Tibial nerve (tissue), 4 donors: ENCODE results near the gene TRMT44. TPM values are rescaled to one million over a fixed set of nuclear protein-coding genes. Genes with fewer than 3 reads are reported as not detected.
"Not testable (repeated sequence)": the region's sequence is repeated elsewhere in the genome, so short reads cannot be mapped to it uniquely, and the experiment has no call there.

Experiments used
- DNase-seq, 2 donors: peaks; one replicate each; pipeline ENCODE4 v3.0.0-alpha.2; 2019; ENCODE audit warnings: low spot score in 2 of 2
- H3K27ac ChIP-seq, 4 donors: fragments of 200-600 bp; sonication (generic) in 3 of 4; one replicate each; pipeline ENCODE4 v1.5.1; 2017 to 2019; ENCODE audit warnings: mild to moderate bottlenecking in 1 of 4
- H3K27me3 ChIP-seq, 2 donors: fragments of 200-600 bp; sonication (generic) in 1 of 2; one replicate each; pipeline versions ENCODE4 v1.5.1 to v1.6.0; 2017 to 2019
- H3K36me3 ChIP-seq, 3 donors: fragments of 200-600 bp; sonication (generic); one replicate each; pipeline ENCODE4 v1.5.1; 2018 to 2019
- H3K4me1 ChIP-seq, 4 donors: fragments of 200-600 bp; sonication (generic) in 3 of 4; one replicate each; pipeline ENCODE4 v1.5.1; 2017 to 2019
- H3K4me3 ChIP-seq, 4 donors: fragments of 200-600 bp; sonication (generic) in 3 of 4; one replicate each; pipeline ENCODE4 v1.5.1; 2017 to 2019; ENCODE audit warnings: mild to moderate bottlenecking in 1 of 4, moderate library complexity in 1 of 4
- H3K9me3 ChIP-seq, 4 donors: fragments of 200-600 bp; sonication (generic) in 3 of 4; one replicate each; pipeline ENCODE4 v1.5.1; 2017 to 2019
- EP300 ChIP-seq, 2 donors: sonication (generic); formaldehyde crosslinking; IDR thresholded peaks; one replicate each; pipeline ENCODE4 v1.6.1; 2017; ENCODE audit warnings: antibody characterized with exemption in 2 of 2, mild to moderate bottlenecking in 1 of 2
- POLR2A ChIP-seq, 2 donors: fragments of 450-650 bp; IDR thresholded peaks; one replicate each; pipeline ENCODE4 v1.6.1; 2017; ENCODE audit warnings: antibody characterized with exemption in 2 of 2, mild to moderate bottlenecking in 2 of 2, moderate library complexity in 2 of 2
- WGBS, 2 donors: methylation state at CpG; one replicate each; pipeline ENCODE4 v1.1.5; 2018; 5-methylcytosine and 5-hydroxymethylcytosine counted together
- total RNA-seq, 4 donors: library from RNA; depleted of rRNA; stranded (reverse); fragments of >200 nt; gene quantifications; one replicate each; pipeline ENCODE4 v1.1.0, GENCODE V29; 2016
- TF ChIP-seq, protein P1 (sequence below), 5 experiments: fragments of 200-600 bp in 3 of 5; fragments of 450-650 bp in 2 of 5; sonication (generic) in 3 of 5; IDR thresholded peaks; one replicate each; pipeline ENCODE4 v1.5.1; 2016 to 2019; ENCODE audit warnings: antibody characterized with exemption in 5 of 5, mild to moderate bottlenecking in 3 of 5, moderate library complexity in 2 of 5

The TRMT44 gene
- total RNA-seq, 4 donors from 2014 or later = 24.5 to 71.4 (median 52.9) TPM

DNA sequence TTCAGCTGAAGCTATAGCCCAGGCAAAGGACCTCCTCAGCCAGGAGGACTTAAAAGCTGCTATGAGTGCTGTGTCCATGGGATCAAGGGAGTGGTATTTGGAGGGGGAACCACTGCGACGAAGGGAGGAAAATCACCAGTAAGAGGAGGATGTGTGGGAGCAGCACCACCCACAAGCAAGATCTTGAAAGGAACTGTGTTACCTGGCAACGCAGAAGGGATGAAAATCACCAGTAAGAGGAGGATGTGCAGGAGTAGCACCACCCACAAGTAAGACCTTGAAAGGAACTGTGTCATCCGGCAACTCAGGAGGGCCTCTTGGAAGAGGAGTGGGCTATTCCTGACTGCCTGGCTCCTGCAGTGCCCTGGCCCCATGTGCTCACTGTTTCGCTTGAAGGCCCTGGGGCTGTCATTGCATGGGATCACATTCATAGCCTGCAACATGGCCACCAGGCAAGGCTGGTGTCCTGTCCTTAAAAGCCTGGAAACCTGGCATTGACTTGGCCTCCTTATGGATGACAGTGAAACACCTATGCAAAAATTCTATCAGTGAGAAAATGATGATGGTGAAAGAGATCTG is 48.3 kb downstream of the TRMT44 start:
- WGBS, 2 donors = 95 to 96% methylated on average over 4 of the region's 5 CpGs
- TF ChIP-seq POLR2A (IDR thresholded peaks at IDR 0.05) = no peak
- no peak for TF ChIP-seq EP300 (IDR thresholded peaks at IDR 0.05)
- TF ChIP-seq, protein P1, sequence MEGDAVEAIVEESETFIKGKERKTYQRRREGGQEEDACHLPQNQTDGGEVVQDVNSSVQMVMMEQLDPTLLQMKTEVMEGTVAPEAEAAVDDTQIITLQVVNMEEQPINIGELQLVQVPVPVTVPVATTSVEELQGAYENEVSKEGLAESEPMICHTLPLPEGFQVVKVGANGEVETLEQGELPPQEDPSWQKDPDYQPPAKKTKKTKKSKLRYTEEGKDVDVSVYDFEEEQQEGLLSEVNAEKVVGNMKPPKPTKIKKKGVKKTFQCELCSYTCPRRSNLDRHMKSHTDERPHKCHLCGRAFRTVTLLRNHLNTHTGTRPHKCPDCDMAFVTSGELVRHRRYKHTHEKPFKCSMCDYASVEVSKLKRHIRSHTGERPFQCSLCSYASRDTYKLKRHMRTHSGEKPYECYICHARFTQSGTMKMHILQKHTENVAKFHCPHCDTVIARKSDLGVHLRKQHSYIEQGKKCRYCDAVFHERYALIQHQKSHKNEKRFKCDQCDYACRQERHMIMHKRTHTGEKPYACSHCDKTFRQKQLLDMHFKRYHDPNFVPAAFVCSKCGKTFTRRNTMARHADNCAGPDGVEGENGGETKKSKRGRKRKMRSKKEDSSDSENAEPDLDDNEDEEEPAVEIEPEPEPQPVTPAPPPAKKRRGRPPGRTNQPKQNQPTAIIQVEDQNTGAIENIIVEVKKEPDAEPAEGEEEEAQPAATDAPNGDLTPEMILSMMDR (IDR thresholded peaks at IDR 0.05) = no peak
- no peak for DNase-seq
- H3K4me3 ChIP-seq = no peak overlapping the region
- H3K27me3 ChIP-seq = no peaks in the 10 kb centered on the region
- no peaks in the 10 kb centered on the region for H3K9me3 ChIP-seq
- H3K36me3 ChIP-seq = peaks cover 0 to 6% (median 0%) of the 10 kb centered on the region in 3 donors
- H3K4me1 ChIP-seq = no peaks in the 10 kb centered on the region
- no peak overlapping the region for H3K27ac ChIP-seq

GRCh38 chr4:8491478-8491877 is 50.9 kb downstream of the TRMT44 start:
- H3K36me3 ChIP-seq, H3K4me3 ChIP-seq, H3K27ac ChIP-seq, DNase-seq, H3K9me3 ChIP-seq, H3K27me3 ChIP-seq, H3K4me1 ChIP-seq: not testable (repeated sequence)
- 93 to 97% methylated on average over 12 to 19 of the region's 23 CpGs for WGBS, 2 donors

GRCh38 chr4:8492174-8492573 is 51.6 kb downstream of the TRMT44 start:
- 85 to 87% methylated on average over 9 of the region's 9 CpGs for WGBS, 2 donors
- H3K4me1 ChIP-seq = no peaks in the 10 kb centered on the region
- no peak for DNase-seq
- H3K4me3 ChIP-seq = no peak overlapping the region
- H3K27ac ChIP-seq = no peak overlapping the region
- TF ChIP-seq EP300 (IDR thresholded peaks at IDR 0.05) (no peak), POLR2A (IDR thresholded peaks at IDR 0.05) (no peak)
- TF ChIP-seq, protein P1 (IDR thresholded peaks at IDR 0.05) = no peak
- H3K36me3 ChIP-seq = peaks cover 0 to 6% (median 0%) of the 10 kb centered on the region in 3 donors
- peaks cover 0 to under 1% (median 0%) of the 10 kb centered on the region in 4 donors for H3K9me3 ChIP-seq
- no peaks in the 10 kb centered on the region for H3K27me3 ChIP-seq

- Histone ChIP-seq H3K4me1 (no peaks in the 10 kb centered on the region), H3K4me3 (no peak overlapping the region), H3K27ac (no peak overlapping the region), H3K9me3 (peaks cover 0 to 8% (median 0%) of the 10 kb centered on the region in 4 donors), H3K27me3 (no peaks in the 10 kb centered on the region), H3K36me3 (peaks cover 0 to 15% (median 0%) of the 10 kb centered on the region in 3 donors)
- TF ChIP-seq EP300 (IDR thresholded peaks at IDR 0.05) (no peak), POLR2A (IDR thresholded peaks at IDR 0.05) (no peak)
- TF ChIP-seq, protein P1 (IDR thresholded peaks at IDR 0.05) = no peak
- no peak for DNase-seq
- 77 to 78% methylated on average over 11 of the region's 11 CpGs for WGBS, 2 donors
These were observed 52.9 kb downstream of the TRMT44 start for GRCh38 chr4:8493484-8493883.

- Histone ChIP-seq H3K27ac (no peak overlapping the region), H3K27me3 (no peaks in the 10 kb centered on the region), H3K36me3 (peaks cover 0 to 9% (median 0%) of the 10 kb centered on the region in 3 donors), H3K4me1 (no peaks in the 10 kb centered on the region), H3K4me3 (no peak overlapping the region), H3K9me3 (peaks cover 0 to 8% (median 0%) of the 10 kb centered on the region in 4 donors)
- WGBS, 2 donors = 80 to 88% methylated on average over 3 of the region's 3 CpGs
- TF ChIP-seq EP300 (IDR thresholded peaks at IDR 0.05) = no peak
- DNase-seq = no peak
These were observed 53.6 kb downstream of the TRMT44 start for GRCh38 chr4:8494218-8494617.

- Histone ChIP-seq H3K36me3 (peaks cover 0 to 9% (median 0%) of the 10 kb centered on the region in 3 donors), H3K9me3 (peaks cover 0 to 8% (median 0%) of the 10 kb centered on the region in 4 donors), H3K27ac (no peak overlapping the region), H3K27me3 (no peaks in the 10 kb centered on the region), H3K4me3 (no peak overlapping the region), H3K4me1 (no peaks in the 10 kb centered on the region)
- no peak for DNase-seq
- TF ChIP-seq POLR2A (IDR thresholded peaks at IDR 0.05) (no peak), EP300 (IDR thresholded peaks at IDR 0.05) (no peak)
- TF ChIP-seq, protein P1 (IDR thresholded peaks at IDR 0.05) = no peak
- WGBS, 2 donors = 84 to 89% methylated on average over 5 of the region's 5 CpGs
These were observed 54.5 kb downstream of the TRMT44 start for GRCh38 chr4:8494983-8495548.
